ENCODE results near the gene HPS4. TPM values are rescaled to one million over a fixed set of nuclear protein-coding genes. Genes with fewer than 3 reads are reported as not detected.

The HPS4 gene
- total RNA-seq, 1 donor from 2014 or later, result 43.2 TPM

- Mint-ChIP-seq H3K27ac (no peak overlapping the region), H3K4me3 (ENCODE audit: low read depth) (no peak overlapping the region), H3K4me1 (ENCODE audit: low read depth) (peaks cover 21% of the 10 kb centered on the region), H3K9me3 (ENCODE audit: low read depth) (no peaks in the 10 kb centered on the region), H3K36me3 (ENCODE audit: insufficient read depth) (peaks cover 25% of the 10 kb centered on the region), H3K27me3 (no peaks in the 10 kb centered on the region)
- DNase-seq (ENCODE audit: low spot score, unreplicated experiment), result no peak
- TF ChIP-seq CTCF (IDR thresholded peaks at IDR 0.05; ENCODE audit: unreplicated experiment), result no peak
Observed at GRCh38 chr22:26508148-26508547, 24.6 kb upstream of the HPS4 start.

GRCh38 chr22:26503758-26504157 is 20.2 kb upstream of the HPS4 start:
- no peaks in the 10 kb centered on the region for H3K9me3 Mint-ChIP-seq (ENCODE audit: low read depth)
- peaks cover 32% of the 10 kb centered on the region for H3K36me3 Mint-ChIP-seq (ENCODE audit: insufficient read depth)
- no peak overlapping the region for H3K4me3 Mint-ChIP-seq (ENCODE audit: low read depth)
- no peaks in the 10 kb centered on the region for H3K4me1 Mint-ChIP-seq (ENCODE audit: low read depth)
- no peak for DNase-seq (ENCODE audit: low spot score, unreplicated experiment)
- H3K27ac Mint-ChIP-seq, result no peak overlapping the region
- TF ChIP-seq CTCF (IDR thresholded peaks at IDR 0.05; ENCODE audit: unreplicated experiment), result no peak
- H3K27me3 Mint-ChIP-seq, result no peaks in the 10 kb centered on the region

- no peaks in the 10 kb centered on the region for H3K9me3 Mint-ChIP-seq (ENCODE audit: low read depth)
Observed at GRCh38 chr22:26502688-26503561, 19.3 kb upstream of the HPS4 start.

GRCh38 chr22:26501996-26502395 is 18.4 kb upstream of the HPS4 start:
- no peaks in the 10 kb centered on the region for H3K9me3 Mint-ChIP-seq (ENCODE audit: low read depth)
- DNase-seq (ENCODE audit: low spot score, unreplicated experiment), result no peak
- no peak for TF ChIP-seq CTCF (IDR thresholded peaks at IDR 0.05; ENCODE audit: unreplicated experiment)
- no peaks in the 10 kb centered on the region for H3K27me3 Mint-ChIP-seq
- no peaks in the 10 kb centered on the region for H3K4me1 Mint-ChIP-seq (ENCODE audit: low read depth)
- no peak overlapping the region for H3K27ac Mint-ChIP-seq
- no peak overlapping the region for H3K4me3 Mint-ChIP-seq (ENCODE audit: low read depth)
- H3K36me3 Mint-ChIP-seq (ENCODE audit: insufficient read depth), result peaks cover 37% of the 10 kb centered on the region

More at GRCh38 chr22:26502688-26503561, 19.3 kb upstream of the HPS4 start:
- Mint-ChIP-seq H3K36me3 (ENCODE audit: insufficient read depth) (peaks cover 35% of the 10 kb centered on the region), H3K27ac (no peak overlapping the region), H3K4me3 (ENCODE audit: low read depth) (no peak overlapping the region), H3K27me3 (no peaks in the 10 kb centered on the region), H3K4me1 (ENCODE audit: low read depth) (no peaks in the 10 kb centered on the region)
- peak; percentile 49 for TF ChIP-seq CTCF (IDR thresholded peaks at IDR 0.05; ENCODE audit: unreplicated experiment)
- DNase-seq (ENCODE audit: low spot score, unreplicated experiment), result no peak

GRCh38 chr22:26499188-26499703 is 15.7 kb upstream of the HPS4 start:
- Mint-ChIP-seq H3K36me3 (ENCODE audit: insufficient read depth) (peaks cover 30% of the 10 kb centered on the region), H3K4me1 (ENCODE audit: low read depth) (no peaks in the 10 kb centered on the region), H3K9me3 (ENCODE audit: low read depth) (no peaks in the 10 kb centered on the region), H3K4me3 (ENCODE audit: low read depth) (no peak overlapping the region), H3K27ac (no peak overlapping the region), H3K27me3 (no peaks in the 10 kb centered on the region)
- DNase-seq (ENCODE audit: low spot score, unreplicated experiment), result no peak
- no peak for TF ChIP-seq CTCF (IDR thresholded peaks at IDR 0.05; ENCODE audit: unreplicated experiment)
